Posterior cingulate gyrus (tissue), 11 donors: ENCODE measurements around the gene CFAP90.

ENCODE experiments used
- DNase-seq, 10 donors: peaks; one replicate each; pipeline versions ENCODE4 v3.0.0 to v3.0.0-alpha.2; 2020 to 2021; ENCODE audit warnings: mixed read lengths in 3 of 10
- intact Hi-C: fragments of 100-400 bp; cut with DNase I; formaldehyde crosslinking; loops from one replicate; pipeline ENCODE4 v1.15.1; 2023

The CFAP90 gene

DNA sequence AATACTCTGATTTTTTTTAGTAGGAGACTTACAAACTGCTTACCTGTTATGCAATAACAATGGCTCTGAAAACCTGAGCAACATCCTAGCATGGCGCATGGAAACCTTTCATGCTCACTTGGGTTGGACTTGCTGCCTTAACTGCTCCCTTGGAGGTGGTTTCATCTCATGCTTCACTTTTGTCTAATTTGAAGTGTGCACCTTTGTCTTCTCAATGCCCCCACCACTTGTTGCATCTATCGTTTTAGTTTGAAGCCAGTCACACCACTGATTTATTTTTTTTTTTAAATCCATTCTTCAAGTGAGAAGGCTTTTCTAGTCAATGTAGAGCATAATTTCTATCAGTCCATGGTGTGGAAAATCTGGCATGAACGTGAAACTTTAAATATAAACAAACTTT, 63.2 kb downstream of the CFAP90 start:
- no peak for DNase-seq
- intact Hi-C loops = no loop called here

DNA sequence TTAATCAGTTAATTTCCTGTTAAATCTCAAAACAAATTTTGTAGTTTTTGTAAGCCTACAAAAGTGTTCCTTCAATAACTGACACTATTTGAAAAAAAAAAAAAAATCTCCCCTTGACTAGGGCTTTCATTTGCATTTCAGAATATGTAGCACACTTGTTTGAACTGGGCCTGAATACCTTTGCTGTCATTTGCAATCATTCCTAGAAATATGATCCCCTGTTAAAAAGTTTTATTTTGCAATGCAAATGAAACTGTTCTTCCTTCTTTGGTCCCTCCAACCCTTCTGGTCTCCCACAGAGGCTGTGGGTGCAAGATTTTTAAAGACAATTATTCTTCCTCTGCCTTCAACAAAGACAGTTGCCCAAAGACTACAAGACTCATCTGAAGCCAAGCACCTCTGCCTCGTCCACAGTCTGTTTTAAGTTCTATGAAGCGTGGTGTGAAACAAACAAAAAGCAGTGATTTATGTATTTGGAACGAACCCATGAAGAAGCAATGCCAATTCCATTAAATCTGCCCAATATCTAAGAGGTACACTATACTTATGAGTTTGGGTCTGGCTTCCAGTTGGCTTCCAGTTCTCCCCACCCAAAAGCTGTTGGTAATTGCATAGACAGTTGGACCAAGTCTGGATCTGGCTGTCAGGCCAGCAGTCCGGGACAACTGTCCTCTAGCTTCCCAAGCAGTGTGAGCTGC, 66.1 kb downstream of the CFAP90 start:
- DNase-seq = no peak
- intact Hi-C loops = no loop called here

DNA sequence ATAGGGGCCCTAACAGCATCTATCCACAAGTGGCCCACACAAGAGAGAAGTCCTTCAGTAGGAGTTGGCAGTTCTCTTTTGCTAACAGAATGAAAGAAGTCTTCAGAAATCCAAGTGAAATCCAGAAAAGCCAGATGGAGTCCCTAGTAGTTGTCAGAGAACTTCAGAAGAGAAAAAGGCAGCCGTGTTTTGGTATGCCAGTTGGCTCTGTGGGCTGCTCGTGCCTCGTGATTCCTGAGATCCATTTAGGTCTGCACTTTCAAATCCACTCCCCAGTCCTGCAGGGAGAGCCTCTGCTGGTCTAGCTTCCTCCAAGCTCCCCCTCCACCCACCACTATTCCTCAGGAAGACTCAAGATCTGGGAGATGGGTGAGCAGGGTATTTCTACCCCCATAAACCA, 69.0 kb downstream of the CFAP90 start:
- intact Hi-C loops = no loop called here
- DNase-seq = peak in 1 of 10 donors; percentile 87
